Amniotic epithelial cell (primary cell): ENCODE measurements around the gene GPR61.

Experiments used
- DNase-seq: peaks from one replicate; pipeline ENCODE4 v3.0.0-alpha.2; 2010; ENCODE audit warnings: low read depth

GPR61 gene, protein sequence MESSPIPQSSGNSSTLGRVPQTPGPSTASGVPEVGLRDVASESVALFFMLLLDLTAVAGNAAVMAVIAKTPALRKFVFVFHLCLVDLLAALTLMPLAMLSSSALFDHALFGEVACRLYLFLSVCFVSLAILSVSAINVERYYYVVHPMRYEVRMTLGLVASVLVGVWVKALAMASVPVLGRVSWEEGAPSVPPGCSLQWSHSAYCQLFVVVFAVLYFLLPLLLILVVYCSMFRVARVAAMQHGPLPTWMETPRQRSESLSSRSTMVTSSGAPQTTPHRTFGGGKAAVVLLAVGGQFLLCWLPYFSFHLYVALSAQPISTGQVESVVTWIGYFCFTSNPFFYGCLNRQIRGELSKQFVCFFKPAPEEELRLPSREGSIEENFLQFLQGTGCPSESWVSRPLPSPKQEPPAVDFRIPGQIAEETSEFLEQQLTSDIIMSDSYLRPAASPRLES

DNA sequence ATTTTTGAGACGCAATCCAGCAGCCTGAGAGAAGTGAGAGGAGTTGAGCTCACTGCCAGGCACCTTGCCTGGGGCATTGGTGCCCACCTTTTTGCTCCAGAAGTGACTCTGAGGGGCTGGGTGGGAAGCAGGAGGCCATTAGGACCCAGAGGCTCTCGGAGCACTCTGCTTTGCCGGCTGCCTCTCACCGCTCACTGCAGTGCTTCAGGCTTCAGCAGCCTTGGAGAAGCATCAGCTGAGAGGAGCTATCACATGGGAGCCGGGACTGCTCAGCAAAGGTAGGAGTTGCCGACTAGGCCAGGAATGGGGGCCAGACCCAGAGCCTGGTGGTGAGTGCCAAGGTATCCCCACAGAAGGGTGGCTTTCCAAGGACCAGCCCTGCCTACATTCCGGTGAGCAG lies at the start of gene GPR61:
TSS of gene GPR61 (plus strand) at position 197 of the 400 bp plus-strand sequence. CDS start 3,151 bp downstream, outside the sequence.
- DNase-seq, result no peak

DNA sequence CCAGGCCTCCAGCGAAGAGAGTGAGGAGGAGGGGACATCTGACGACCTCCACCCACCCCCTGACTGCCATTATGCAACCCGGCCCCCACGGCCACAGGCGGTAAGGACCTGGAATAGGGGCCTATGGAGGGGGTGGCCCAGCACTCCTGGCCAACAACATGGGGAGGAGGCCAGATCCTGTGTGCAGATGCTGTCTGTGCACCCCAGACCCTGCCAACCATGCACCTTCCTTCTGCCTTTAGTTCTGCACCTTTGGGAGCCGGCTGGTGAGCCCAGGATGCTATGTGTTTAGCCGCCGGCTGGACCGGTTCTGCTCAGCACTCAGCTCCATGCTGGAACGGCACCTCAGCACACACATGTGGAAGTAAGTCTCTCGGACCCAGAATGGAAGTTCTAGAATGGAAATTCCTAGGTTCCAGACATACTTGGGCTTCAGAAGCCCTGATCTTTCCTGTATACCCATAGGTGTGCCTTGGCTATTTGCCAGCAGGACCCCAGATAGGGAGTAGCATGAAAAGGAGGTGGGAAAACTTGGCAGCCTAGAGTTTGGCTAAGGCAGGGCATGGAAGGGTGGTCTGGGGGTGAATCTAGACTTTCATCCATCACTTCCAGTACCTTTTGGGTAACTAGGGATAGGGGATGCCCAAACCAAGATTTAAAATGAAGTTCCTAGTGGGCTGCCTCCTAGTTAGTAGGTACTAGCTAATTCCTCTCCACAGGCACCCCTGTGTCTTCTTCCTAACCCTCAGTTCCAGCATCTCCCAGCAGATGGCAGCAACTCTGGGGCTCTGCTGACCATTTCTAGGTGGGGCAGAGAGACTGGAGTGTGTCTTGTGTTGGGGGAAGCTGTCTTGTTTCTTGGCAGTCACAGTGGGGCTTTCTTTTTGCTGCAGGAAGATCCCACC lies 49.4 kb upstream of the GPR61 start:
- DNase-seq, result peak; percentile 44

DNA sequence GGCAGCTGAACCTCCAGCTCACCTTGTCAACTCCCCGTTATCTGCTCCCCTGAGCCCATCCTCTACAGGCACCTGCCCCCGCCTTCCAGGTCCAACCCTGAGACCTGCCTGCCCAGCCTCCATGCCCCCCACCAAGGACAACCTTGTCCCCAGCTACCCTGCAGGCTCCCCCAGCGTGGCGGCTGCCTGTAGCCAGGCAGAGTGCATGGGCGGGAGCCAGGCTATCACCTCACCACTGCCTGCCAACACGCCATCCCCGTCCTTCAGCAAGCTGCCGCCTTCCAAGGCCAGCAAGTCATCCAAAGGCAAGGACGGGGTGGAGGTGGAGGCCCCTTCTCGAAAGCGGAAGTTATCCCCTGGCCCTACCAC lies 48.8 kb upstream of the GPR61 start:
- no peak for DNase-seq

DNA sequence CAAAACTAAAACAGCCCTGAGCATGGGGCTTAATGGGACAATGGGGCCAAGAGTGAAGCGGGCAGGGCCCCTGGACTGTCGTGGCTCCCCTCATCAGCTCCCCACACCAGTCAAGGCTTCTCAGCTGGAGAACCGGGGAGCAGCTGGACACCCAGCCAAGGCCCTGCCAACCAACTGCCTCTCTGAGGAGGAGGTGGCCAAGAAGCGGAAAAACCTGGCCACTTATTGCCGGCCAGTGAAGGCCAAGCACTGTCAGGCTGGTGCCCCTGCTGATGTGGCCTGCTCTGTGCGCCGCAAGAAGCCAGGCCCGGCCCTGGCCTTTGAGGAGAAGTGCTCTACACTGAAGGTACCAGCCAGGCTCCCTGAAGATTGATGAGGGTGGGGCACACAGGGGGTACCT lies 48.3 kb upstream of the GPR61 start:
- DNase-seq, result no peak

DNA sequence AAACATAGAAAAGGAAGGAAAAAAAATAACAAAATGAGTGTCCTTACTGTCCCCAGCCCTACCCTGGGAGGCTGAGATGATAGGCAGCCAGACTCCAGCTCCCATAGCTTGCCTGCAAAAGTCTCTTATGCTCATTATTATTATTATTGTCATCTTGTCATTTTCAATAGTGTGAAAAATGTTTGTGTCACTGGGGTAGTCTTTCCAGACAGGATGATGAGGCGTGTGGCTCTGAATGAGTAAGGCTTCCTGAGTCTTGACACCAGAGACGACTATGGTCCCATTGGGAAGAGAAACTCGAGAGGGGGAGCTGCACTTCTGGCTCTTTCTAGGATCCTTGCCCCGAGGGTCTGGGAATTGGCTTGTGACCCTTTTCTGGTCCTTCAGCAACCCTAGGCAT lies 46.9 kb upstream of the GPR61 start:
- no peak for DNase-seq

DNA sequence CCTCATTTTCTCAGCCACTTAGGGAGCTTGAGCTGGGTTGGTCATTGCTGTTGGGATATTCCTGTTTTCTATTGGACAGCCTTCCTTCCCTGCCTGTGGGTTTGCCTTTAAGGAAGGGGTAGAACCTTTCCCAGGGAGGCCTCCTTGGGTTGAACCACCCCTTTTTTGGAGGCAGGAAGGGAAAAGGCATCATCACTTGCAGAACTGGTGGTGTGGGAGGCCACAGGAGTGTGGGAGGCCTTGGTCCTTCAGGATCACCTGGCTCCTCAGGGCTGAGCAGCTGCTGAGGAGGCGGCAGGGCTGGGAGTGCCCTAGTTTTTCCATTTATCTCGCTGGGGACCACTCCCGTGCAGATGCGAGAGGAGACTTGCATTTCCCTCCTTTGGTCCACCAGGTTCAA lies 46.4 kb upstream of the GPR61 start:
- DNase-seq, result no peak

DNA sequence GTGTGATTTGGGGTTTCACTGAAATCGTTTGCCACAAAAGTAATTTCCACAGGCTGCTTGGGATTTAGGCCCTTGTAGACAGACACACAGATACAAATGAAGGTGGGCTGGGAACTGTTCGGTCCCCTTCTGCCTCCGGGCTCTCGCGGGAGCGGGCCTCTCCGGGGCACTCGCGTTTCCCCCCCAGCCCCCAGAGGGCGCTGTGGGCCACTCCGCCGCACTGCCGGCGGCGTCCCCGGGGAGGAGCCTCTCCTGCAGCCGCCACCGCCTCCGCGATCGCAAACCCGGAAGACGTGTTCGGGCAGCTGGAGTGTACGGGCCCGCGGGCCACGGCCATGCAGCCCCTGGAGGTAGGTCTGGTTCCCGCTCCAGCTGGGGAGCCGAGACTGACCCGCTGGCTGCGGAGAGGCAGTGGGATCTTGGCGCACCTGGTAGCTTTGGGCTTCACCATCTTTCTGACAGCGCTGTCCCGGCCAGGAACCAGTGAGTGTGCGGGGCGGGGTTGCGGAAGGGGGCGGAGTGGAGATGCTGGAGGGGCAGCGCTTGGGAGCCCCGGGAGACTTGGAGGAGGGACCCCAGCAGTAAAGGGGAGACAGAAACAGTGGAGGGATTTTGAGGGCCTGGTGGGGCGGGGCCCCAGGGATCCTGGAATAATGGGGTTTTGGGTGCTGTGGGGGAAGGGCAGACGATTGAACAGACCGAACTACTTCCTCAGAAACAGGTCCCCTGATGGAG lies 45.7 kb upstream of the GPR61 start, which contains the start of gene CYB561D1:
TSS of gene CYB561D1 (plus strand) at position 290 of the 735 bp plus-strand sequence. CDS start at position 336, 46 bp downstream.
- DNase-seq, result peak; percentile 68

DNA sequence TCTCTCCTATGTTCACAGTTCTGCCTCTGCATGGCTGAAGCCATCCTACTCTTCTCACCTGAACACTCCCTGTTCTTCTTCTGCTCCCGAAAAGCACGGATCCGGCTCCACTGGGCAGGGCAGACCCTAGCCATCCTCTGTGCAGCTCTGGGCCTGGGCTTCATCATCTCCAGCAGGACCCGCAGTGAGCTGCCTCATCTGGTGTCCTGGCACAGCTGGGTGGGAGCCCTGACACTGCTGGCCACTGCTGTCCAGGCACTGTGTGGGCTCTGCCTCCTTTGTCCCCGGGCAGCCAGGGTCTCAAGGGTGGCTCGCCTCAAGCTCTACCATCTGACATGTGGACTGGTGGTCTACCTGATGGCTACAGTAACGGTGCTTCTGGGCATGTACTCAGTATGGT lies 43.9 kb upstream of the GPR61 start:
- no peak for DNase-seq

DNA sequence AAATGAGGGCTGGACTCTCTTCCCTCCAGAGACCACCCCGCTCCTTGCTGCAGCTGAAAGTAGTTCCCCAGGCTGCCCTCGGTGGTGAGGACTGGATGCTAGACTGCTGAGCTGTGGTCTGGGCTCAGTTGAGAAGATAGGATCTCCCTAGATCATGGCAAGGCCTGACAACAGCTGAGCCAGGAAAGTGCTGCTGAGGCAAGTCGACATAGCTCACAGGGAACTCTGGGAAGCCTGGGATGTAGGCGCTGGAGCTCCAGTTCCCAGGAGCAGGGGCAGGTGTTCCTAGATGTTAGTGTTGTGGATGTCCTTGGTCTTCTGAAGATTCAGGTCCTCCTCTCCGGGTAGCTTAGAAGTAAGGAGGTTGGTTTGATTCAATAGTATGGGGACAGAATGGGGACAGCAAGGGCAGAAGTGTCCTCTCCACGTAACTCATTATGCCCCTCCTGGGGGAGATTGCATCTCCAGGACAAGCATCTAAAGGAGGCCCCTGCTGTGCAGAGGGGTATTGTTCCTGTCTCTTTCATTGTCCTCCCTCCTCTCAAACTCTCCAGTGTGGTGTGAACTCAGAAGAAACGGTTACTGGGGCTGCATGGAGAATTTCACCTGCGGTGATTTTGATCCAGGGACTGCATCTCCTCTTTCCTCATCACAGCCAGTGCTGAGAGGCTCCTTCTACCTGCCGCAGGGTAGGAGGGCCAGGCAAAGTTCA lies 42.1 kb upstream of the GPR61 start:
- DNase-seq, result no peak

DNA sequence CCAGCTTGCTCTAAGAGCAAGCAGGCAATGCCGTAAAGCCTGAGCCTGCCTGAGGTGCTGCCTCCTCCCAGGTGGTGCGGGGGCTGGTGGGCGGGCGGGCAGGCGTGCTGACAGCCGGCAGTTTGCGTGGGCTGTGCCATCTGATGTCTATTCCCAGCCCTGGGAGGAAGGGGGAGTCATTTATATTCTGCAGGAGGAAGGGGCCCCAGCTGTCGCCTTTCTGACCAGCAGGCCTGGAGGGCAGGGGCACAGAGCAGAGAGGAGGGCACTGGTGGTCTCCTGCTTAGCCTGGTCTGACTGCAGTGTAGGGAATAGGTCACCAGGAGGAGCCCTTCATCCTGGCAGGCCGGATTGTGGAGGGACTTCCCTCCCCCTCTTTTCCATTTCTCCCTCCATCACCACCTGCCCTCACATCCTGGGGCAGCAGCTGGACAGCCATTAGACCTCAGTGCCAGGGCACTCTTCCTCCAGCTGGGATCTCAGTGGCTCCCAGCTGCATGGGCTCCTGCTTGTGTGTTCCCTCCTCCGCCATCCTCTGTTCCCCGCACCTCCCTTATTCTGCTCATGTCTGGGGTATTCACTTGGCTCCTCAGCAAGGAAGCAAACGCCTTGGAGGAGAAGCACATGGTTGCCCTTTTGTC lies 41.4 kb upstream of the GPR61 start:
- peak; percentile 27 for DNase-seq

DNA sequence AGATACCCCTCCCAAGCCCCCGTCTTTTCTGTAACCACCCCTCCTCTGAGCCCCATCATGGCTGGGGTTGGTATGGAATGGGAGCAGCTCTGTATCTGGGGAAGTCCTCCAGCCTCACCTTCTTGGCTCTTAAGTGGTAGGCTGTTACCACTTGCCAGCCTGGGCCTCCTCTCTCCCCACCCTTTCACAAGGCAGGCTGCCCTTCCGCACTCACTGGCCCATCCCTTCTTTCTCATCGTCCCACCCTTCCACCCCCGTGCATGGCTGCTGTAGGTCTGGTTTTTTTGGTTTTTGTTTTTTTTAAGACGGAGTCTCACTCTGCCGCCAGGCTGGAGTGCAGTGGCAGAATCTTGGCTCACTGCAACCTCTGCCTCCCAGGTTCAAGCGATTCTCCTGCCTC lies 40.6 kb upstream of the GPR61 start:
- DNase-seq, result no peak

DNA sequence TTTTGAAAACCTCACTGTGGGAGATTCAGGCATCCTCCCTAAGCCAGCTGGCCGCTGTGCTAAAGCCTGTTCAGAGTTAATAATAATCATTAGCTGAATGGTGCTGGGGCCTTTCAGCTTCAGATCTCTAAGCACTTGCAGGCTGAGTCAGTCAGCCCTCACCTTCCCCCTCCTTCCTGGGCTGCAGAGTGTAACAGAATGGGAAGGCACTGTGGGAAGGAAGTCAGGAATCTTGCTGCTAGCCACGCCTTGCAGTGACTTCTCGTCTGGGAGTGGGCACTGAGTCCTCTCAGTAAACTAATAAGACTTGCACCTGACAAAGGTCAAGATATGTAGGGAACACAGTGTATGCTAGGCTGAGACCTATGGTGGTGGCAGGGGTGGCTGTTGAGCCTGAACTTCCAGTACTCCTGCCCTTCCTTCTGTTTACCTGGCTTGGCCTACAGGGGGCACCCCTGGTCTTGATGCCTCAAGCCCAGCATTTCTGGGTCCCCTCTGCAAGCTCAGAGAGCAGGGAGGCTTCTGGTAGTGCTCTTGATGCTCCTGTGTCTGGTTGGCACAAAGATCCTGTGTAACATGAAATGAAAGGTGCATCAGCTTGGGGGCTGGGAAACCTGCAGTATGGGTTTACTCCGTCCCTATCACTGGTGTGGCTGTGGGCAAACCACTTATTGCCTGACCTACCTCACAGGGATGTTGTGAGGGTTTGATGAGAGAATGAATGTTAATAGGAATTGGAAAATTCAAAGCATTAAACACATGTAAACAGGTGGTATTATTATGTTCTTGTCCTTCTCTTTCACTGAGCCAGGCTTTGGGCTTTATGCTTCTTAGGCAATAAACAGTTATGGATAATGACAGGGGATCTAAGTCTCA lies 39.8 kb upstream of the GPR61 start:
- peak; percentile 46 for DNase-seq

DNA sequence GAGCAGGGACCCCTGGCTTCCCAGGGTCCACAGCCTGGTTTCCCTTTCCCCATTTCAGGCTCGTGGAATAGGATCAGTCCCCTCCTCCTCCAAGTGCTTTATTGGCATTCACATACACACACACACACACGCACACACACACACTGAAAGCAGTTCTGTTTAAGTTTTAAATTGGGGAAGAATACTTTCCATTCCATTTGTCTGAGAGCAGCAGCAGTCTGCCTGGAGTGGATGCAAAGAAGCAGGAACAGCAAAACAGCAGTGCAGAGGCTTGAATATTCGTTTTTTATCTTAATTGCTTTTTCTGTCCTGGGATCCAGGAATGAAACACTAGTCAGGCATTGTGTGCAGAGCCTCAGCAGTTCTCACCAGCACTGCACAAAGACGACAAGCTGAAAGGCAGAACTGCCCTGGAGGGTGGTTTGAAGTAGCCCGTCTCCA lies 38.7 kb upstream of the GPR61 start:
- peak; percentile 29 for DNase-seq

DNA sequence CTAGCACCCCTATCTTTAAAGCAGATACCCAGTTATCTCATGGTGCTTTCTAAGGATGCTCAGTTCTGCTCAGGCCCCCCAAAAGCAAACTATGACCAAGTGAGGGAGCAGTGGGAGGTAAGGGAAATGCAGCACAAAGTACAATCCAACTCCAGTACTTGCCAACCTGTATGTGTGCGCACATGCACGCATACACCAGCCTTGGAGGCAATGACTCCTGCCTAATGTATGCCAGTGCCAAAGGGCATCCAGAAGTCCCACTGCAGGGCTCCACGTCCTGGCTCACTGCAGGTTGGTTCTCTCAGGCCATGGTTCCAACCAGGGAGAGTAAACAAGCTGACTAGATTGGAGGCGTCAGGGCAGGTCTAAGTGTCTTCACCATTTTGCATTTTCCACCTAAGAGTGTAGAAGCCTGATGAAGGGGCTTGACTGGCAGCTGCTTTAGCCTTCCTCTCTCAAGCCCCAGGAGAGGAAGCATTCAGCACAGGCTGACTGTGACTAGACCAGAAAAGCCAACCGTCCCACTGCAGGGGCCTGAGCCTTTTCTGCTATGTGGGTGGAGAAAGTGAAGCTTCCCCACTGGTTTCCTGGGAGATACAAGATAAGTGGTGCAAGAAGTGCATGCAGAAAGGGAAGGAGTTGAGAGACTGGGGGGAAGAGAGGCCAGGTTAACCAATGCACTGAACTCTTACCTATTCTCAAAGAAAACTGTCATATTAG lies 37.9 kb upstream of the GPR61 start:
- DNase-seq, result no peak

DNA sequence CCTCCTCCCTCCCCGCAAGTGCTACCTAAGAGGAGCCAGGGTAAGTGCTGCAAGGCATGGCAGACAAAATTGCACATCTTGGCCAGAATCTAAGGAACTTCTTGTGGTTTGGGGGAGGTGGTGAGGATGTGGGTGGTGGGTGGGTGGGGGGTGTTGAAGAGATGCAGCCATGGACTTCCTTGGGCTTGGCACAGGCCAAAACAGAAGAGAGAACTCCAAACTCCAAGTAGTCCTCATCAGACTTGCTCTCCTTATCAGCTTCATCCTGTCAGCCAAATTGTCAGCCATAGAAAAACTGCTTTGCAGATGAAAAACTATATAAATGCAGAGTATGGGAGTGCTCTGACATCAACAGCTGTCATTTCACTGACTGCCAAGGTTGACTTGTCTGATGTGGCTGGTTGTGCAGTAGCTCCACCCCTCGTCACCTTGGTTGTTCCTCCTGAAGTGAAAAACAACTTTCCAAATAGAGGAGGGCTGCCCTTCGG lies 37.3 kb upstream of the GPR61 start:
- DNase-seq, result no peak

DNA sequence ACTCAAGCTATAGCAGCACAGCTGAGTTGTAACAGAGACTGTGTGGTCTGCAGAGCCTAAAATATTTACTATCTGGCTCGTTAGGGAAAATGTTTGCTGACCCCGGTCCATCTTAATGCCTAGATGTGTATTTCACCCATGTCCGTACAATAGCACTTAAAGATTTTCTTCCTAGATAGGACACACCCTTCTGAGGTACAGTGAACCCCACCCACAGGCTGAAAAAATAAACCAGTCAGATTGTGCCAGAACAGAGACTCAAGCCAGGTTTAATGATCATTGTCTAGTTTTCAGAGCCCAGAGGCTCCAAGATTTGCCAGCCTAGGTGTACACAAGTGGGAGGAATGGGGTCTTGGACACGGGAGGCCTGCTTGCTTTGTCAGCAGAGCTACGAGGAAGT lies 35.7 kb upstream of the GPR61 start:
- DNase-seq, result no peak

DNA sequence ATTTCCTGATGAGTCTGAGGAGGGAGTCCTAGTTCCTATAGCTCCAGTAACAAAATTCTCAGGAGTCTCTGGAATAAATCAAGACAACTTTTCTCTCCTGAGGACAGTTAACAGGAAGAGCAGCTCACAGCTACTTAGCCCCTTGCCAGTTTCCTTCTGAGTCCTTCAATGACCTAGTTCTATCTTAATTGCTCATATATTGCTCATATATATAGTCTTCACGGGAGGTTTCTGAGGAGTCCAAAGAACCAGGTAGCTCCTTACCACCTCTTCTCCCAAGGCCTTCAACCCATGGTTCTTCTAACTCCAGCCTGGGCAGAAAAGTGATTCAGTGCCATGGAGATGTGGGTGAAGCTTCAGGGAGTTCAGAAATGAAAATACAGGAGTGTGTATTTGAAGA lies 34.7 kb upstream of the GPR61 start:
- DNase-seq, result no peak

DNA sequence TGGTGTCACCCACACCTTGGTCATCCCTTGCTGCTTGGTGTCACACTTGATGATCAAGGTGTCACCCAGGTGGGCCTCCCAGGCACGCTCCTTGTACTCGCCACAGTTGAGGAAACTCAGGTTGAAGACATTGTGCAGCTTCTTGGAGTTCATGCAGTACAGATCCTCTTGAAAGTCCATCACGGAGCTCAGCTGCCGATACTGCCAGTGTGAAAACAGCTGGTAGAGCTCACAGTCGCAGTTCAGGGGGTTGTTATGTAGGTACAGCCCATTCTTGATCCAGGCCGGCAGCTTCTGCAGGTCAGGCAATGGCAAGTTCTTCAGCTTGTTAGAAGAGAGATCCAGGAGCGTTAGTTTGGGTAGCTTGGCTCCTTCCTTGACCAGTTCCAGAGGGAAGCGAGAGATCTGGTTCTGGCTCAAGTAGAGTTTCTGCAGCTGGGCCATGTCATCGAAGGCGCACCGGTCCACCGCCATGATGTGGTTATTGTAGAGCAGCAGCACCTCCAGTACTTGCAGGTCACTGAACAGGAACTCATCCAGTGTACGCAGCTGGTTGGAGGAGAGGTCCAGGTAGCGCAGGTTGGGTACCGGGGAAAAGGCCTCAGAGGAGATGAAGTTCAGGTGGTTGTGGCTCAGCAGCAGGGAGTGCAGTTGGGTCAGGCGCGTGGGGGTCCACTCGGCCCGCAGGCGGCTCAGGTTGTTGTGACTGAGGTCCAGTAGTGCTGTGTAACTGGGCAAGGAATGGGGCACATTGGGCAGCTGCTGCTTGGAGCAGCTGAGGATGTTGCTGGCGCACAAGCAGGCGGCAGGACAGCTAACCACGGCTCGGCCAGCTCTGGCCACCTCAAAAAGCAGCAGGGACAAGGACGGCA lies 31.4 kb upstream of the GPR61 start:
- DNase-seq, result no peak
